Measurements from ENCODE around the gene DNM3.

DNA sequence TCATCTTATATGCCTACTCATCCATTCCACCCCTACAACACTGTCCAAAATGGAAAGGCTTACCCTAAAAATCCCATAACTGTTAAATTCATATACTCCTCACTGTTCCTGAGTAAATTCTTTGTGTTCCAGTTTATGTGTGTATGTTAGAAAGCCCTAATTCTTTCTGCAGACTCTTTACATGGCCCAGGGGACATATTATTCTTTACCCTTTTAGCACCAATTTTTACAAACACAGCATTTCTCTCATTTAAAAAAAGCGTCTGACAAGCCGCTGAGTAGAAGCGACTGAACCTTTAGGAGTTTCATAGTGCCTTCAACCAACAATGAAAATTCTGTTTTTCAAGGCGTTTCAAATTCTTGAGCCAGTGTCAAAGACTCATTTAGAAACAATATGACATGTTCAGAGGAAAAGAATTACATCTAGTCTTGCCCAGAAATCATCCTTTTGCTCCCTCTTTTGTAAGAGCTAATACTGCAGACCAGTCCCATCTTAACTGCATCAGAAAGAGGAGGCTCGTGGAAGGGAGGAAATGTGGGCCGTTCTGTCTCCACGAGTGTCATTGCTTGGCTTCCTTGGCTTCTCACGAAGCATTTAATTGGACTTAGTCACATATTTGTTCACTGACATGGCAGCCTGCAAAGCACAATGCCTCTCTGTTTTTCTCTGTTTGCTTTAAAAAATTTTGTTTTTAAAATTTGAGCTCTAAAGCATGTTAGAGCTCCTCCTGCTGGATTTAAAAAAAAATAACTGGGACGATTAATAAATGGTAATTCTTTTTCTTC is 557.9 kb downstream of the DNM3 start:
- TF ChIP-seq CTCF (IDR thresholded peaks at IDR 0.05; ENCODE audit: low read depth, low read length, poor library complexity, severe bottlenecking) (peak; percentile 74), EZH2phosphoT487 (IDR thresholded peaks at IDR 0.05; ENCODE audit: borderline replicate concordance, low read length) (no peak)

All from DOHH2 (cell line).